ENCODE results near the gene TRIP4.

GRCh38 chr15:64454282-64454681, 66.6 kb downstream of the TRIP4 start:
- TF ChIP-seq CTCF (conservative IDR thresholded peaks at IDR 0.05; ENCODE audit: low read depth, low read length) (no peak), EZH2phosphoT487 (IDR thresholded peaks at IDR 0.05; ENCODE audit: borderline replicate concordance, low read length) (no peak), EZH2 (IDR thresholded peaks at IDR 0.05; ENCODE audit: low read length, unreplicated experiment) (no peak)
